Myometrial cell (primary cell): ENCODE measurements around the gene PRRC2C. TPM values are rescaled to one million over a fixed set of nuclear protein-coding genes. Genes with fewer than 3 reads are reported as not detected.

Source experiments
- total RNA-seq: library from RNA; depleted of rRNA; stranded (reverse); fragments of >200 nt; gene quantifications from 2 replicates; pipeline ENCODE4 v1.2.3, GENCODE V29; 2015

PRRC2C gene
- 34.0 and 40.6 TPM in 2 replicates for total RNA-seq

GRCh38 chr1:171485375-171486047 is at the start of gene PRRC2C:
TSS of gene PRRC2C (plus strand) at chr1:171485530. CDS start at chr1:171512089, 26,559 bp downstream.

GRCh38 chr1:171622152-171622462 is 136.8 kb downstream of the PRRC2C start, which contains the start of gene MYOCOS:
TSS of gene MYOCOS (plus strand) at chr1:171622243. CDS start at chr1:171623884, 1,641 bp downstream.

Other genes starting within 250 kb of the PRRC2C start
- gene FMO1, start 237.0 kb upstream of the PRRC2C start, total RNA-seq, result not detected in 2 replicates
- gene FMO4, start 171.3 kb upstream of the PRRC2C start, total RNA-seq, result 4.0 and 4.1 TPM in 2 replicates
- gene MYOCOS, start 136.7 kb downstream of the PRRC2C start, total RNA-seq, result not detected in 2 replicates
- not detected in 2 replicates for gene MYOC, start 167.2 kb downstream of the PRRC2C start, total RNA-seq